Measurements from ENCODE around the gene MXI1.

Gene MXI1

GRCh38 chr10:110207011-110207804 lies at the start of gene MXI1:
Gene MXI1, plus strand, starts transcription at chr10:110207605. Its CDS starts 204 bp downstream, at chr10:110207809.
- TF ChIP-seq CTCF (conservative IDR thresholded peaks at IDR 0.05; ENCODE audit: control insufficient read depth, insufficient read depth, low read depth, low read length), result no peak
- H3K4me3 ChIP-seq (ENCODE audit: control insufficient read depth, low read depth, low read length), result peak within 1 kb of the TSS; percentile 67
- peak; percentile 84 for DNase-seq (ENCODE audit: low read depth)

GRCh38 chr10:110158051-110159005 lies 49.1 kb upstream of the MXI1 start:
- no peak overlapping the region for H3K4me3 ChIP-seq (ENCODE audit: control insufficient read depth, low read depth, low read length)
- no peak for DNase-seq (ENCODE audit: low read depth)
- no peak for TF ChIP-seq CTCF (conservative IDR thresholded peaks at IDR 0.05; ENCODE audit: control insufficient read depth, insufficient read depth, low read depth, low read length)

GRCh38 chr10:110160081-110160480 lies 47.3 kb upstream of the MXI1 start:
- DNase-seq (ENCODE audit: low read depth), result no peak
- H3K4me3 ChIP-seq (ENCODE audit: control insufficient read depth, low read depth, low read length), result no peak overlapping the region
- TF ChIP-seq CTCF (conservative IDR thresholded peaks at IDR 0.05; ENCODE audit: control insufficient read depth, insufficient read depth, low read depth, low read length), result no peak

GRCh38 chr10:110160522-110160921 lies 46.9 kb upstream of the MXI1 start:
- TF ChIP-seq CTCF (conservative IDR thresholded peaks at IDR 0.05; ENCODE audit: control insufficient read depth, insufficient read depth, low read depth, low read length), result no peak
- DNase-seq (ENCODE audit: low read depth), result no peak
- H3K4me3 ChIP-seq (ENCODE audit: control insufficient read depth, low read depth, low read length), result no peak overlapping the region

- TF ChIP-seq CTCF (conservative IDR thresholded peaks at IDR 0.05; ENCODE audit: control insufficient read depth, insufficient read depth, low read depth, low read length), result no peak
- DNase-seq (ENCODE audit: low read depth), result no peak
- no peak overlapping the region for H3K4me3 ChIP-seq (ENCODE audit: control insufficient read depth, low read depth, low read length)
Measured at GRCh38 chr10:110162741-110163145, 44.7 kb upstream of the MXI1 start.

GRCh38 chr10:110163192-110163773 lies 44.1 kb upstream of the MXI1 start:
- DNase-seq (ENCODE audit: low read depth), result no peak
- H3K4me3 ChIP-seq (ENCODE audit: control insufficient read depth, low read depth, low read length), result no peak overlapping the region
- no peak for TF ChIP-seq CTCF (conservative IDR thresholded peaks at IDR 0.05; ENCODE audit: control insufficient read depth, insufficient read depth, low read depth, low read length)
